ENCODE results near the gene SULT1B1.

Gene SULT1B1

GRCh38 chr4:69707807-69708206, 52.6 kb downstream of the SULT1B1 start:
- H3K4me3 ChIP-seq (ENCODE audit: low read length) = no peak overlapping the region
- TF ChIP-seq CTCF (conservative IDR thresholded peaks at IDR 0.05; ENCODE audit: low read length) = no peak
- DNase-seq (ENCODE audit: low read depth) = no peak

GRCh38 chr4:69702201-69702600, 58.2 kb downstream of the SULT1B1 start:
- TF ChIP-seq CTCF (conservative IDR thresholded peaks at IDR 0.05; ENCODE audit: low read length) = no peak
- H3K4me3 ChIP-seq (ENCODE audit: low read length) = no peak overlapping the region
- DNase-seq (ENCODE audit: low read depth) = no peak

GRCh38 chr4:69701696-69702095, 58.7 kb downstream of the SULT1B1 start:
- no peak for TF ChIP-seq CTCF (conservative IDR thresholded peaks at IDR 0.05; ENCODE audit: low read length)
- no peak for DNase-seq (ENCODE audit: low read depth)
- no peak overlapping the region for H3K4me3 ChIP-seq (ENCODE audit: low read length)

- no peak for DNase-seq (ENCODE audit: low read depth)
- H3K4me3 ChIP-seq (ENCODE audit: low read length) = no peak overlapping the region
- TF ChIP-seq CTCF (conservative IDR thresholded peaks at IDR 0.05; ENCODE audit: low read length) = no peak
These were observed 62.7 kb downstream of the SULT1B1 start for GRCh38 chr4:69697536-69698242.

GRCh38 chr4:69689599-69689998, 70.8 kb downstream of the SULT1B1 start:
- H3K4me3 ChIP-seq (ENCODE audit: low read length) = no peak overlapping the region
- TF ChIP-seq CTCF (conservative IDR thresholded peaks at IDR 0.05; ENCODE audit: low read length) = peak; percentile 62
- DNase-seq (ENCODE audit: low read depth) = peak; percentile 32

- no peak for DNase-seq (ENCODE audit: low read depth)
- TF ChIP-seq CTCF (conservative IDR thresholded peaks at IDR 0.05; ENCODE audit: low read length) = no peak
- H3K4me3 ChIP-seq (ENCODE audit: low read length) = no peak overlapping the region
These were observed 75.6 kb downstream of the SULT1B1 start for GRCh38 chr4:69684804-69685203.

Measured in AG10803 (cell line).